K562 (cell line): ENCODE data around the gene MRPL55. TPM values are rescaled to one million over a fixed set of nuclear protein-coding genes. Genes with fewer than 3 reads are reported as not detected.

Experiments
- GTF2F1 ChIP-seq: IDR thresholded peaks from 2 replicates; pipeline ENCODE4 v1.6.1; 2011; ENCODE audit warnings: low read depth, low read length, improper control_type of control experiment
- HIVEP1 ChIP-seq: fragments of 250-450 bp; sonication (Bioruptor Pico); IDR thresholded peaks from 2 replicates; pipeline ENCODE4 v1.4.0; 2020; ENCODE audit warnings: mild to moderate bottlenecking
- IRF2 ChIP-seq: sonication (generic); formaldehyde crosslinking; IDR thresholded peaks from 2 replicates; pipeline ENCODE4 v1.8.1; 2022; ENCODE audit warnings: mild to moderate bottlenecking, missing genetic modification reagents
- KAT8 ChIP-seq: fragments of 450-650 bp; IDR thresholded peaks from 2 replicates; pipeline ENCODE4 v1.6.1; 2016; ENCODE audit warnings: low read depth, mild to moderate bottlenecking
- MEF2A ChIP-seq: IDR thresholded peaks from 2 replicates; pipeline ENCODE4 v1.6.1; 2011; ENCODE audit warnings: low read depth, mild to moderate bottlenecking, low read length, moderate library complexity; ENCODE audit not compliant: control insufficient read depth
- RBFOX2 ChIP-seq: fragments of 200-400 bp; formaldehyde crosslinking; IDR thresholded peaks from 2 replicates; pipeline ENCODE4 v1.6.1; 2017; ENCODE audit warnings: low read depth, mild to moderate bottlenecking, low read length, moderate library complexity
- RBM25 ChIP-seq: fragments of 200-400 bp; formaldehyde crosslinking; IDR thresholded peaks from 2 replicates; pipeline ENCODE4 v1.6.1; 2018; ENCODE audit warnings: low read length, low read depth, moderate library complexity; ENCODE audit not compliant: severe bottlenecking
- RFX7 ChIP-seq: fragments of 250-450 bp; sonication (Bioruptor Pico); IDR thresholded peaks from 2 replicates; pipeline ENCODE4 v1.5.1; 2021; ENCODE audit warnings: mild to moderate bottlenecking
- SIX5 ChIP-seq, 2 experiments: IDR thresholded peaks; 2 replicates each; pipeline ENCODE4 v1.6.1; 2011; ENCODE audit warnings: low read length in 2 of 2, borderline replicate concordance in 1 of 2, low read depth in 1 of 2, mild to moderate bottlenecking in 1 of 2, moderate library complexity in 1 of 2; ENCODE audit not compliant: insufficient read depth in 1 of 2
- SREBF1 ChIP-seq: fragments of 150-350 bp; IDR thresholded peaks from 2 replicates; pipeline ENCODE4 v1.6.1; 2014; ENCODE audit warnings: antibody characterized with exemption, low read depth, low read length, borderline replicate concordance
- SRF ChIP-seq, 2 experiments: fragments of 250-450, 450-650 bp in 1 of 2; sonication (Bioruptor Pico) in 1 of 2; sonication (generic) in 1 of 2; formaldehyde crosslinking; IDR thresholded peaks; 2 replicates each; pipeline versions ENCODE4 v1.5.0 to v1.5.1; 2020 to 2022; ENCODE audit warnings: mild to moderate bottlenecking in 1 of 2, missing genetic modification reagents in 1 of 2
- TCF7L2 ChIP-seq: fragments of 150-350 bp; IDR thresholded peaks from 2 replicates; pipeline ENCODE4 v1.6.1; 2016; ENCODE audit warnings: low read depth, mild to moderate bottlenecking, low read length, moderate library complexity
- XRCC3 ChIP-seq: fragments of 450-650 bp; IDR thresholded peaks from 2 replicates; pipeline ENCODE4 v1.6.1; 2017; ENCODE audit warnings: mild to moderate bottlenecking, moderate library complexity
- ZKSCAN8 ChIP-seq: fragments of 200-800 bp; sonication (Bioruptor generic); IDR thresholded peaks from 2 replicates; pipeline ENCODE4 v1.6.1; 2016; ENCODE audit warnings: missing genetic modification characterization, missing compliant biosample characterization
- ZNF668 ChIP-seq: fragments of 250-450 bp; sonication (Bioruptor Pico); IDR thresholded peaks from 2 replicates; pipeline ENCODE4 v1.8.0; 2022; ENCODE audit warnings: mild to moderate bottlenecking, inconsistent platforms
- ZNF764 ChIP-seq: fragments of 250-450 bp; sonication (Bioruptor Pico); IDR thresholded peaks from 2 replicates; pipeline ENCODE4 v1.4.0; 2020; ENCODE audit warnings: low read depth, mild to moderate bottlenecking, moderate library complexity
- ZNF766 ChIP-seq: fragments of 200-800 bp; sonication (Bioruptor generic); conservative IDR thresholded peaks from 2 replicates; pipeline ENCODE4 v1.6.1; 2016; ENCODE audit warnings: missing genetic modification characterization, missing compliant biosample characterization
- polyA plus RNA-seq, 8 experiments: library from polyadenylated mRNA; depleted of rRNA in 4 of 8; stranded (reverse) in 5 of 8; unstranded in 3 of 8; fragments of >200 nt; fragmentation: Nextera tagmentation in 2 of 8; fragmentation: Illumina TruSeq in 1 of 8; extraction: Ambion mirVana in 2 of 8; extraction: Trizol in 1 of 8; gene quantifications; 2 replicates each; pipeline versions ENCODE4 v1.2.1 to v1.2.3, GENCODE V29; 2011 to 2014; ENCODE audit warnings: inconsistent platforms in 1 of 8, missing spikeins in 1 of 8
- total RNA-seq, 7 experiments: library from RNA; depleted of rRNA in 6 of 7; stranded (reverse); fragments of >200 nt in 6 of 7; fragmentation: Illumina TruSeq in 2 of 7; extraction: Trizol in 2 of 7; gene quantifications; 2 replicates each; pipeline versions ENCODE4 v1.2.1 to v1.2.3, GENCODE V29; 2011 to 2021; ENCODE audit warnings: low replicate concordance in 1 of 7
- TF ChIP-seq, protein P1 (sequence below): fragments of 250-450 bp; sonication (Bioruptor Pico); IDR thresholded peaks from 2 replicates; pipeline ENCODE4 v1.5.0; 2021; ENCODE audit warnings: mild to moderate bottlenecking, borderline replicate concordance
- TF ChIP-seq, protein P2 (sequence below), 2 experiments: fragments of 450-650 bp in 1 of 2; sonication (generic) in 1 of 2; formaldehyde crosslinking in 1 of 2; IDR thresholded peaks in 1 of 2; conservative IDR thresholded peaks in 1 of 2; 2 replicates each; pipeline versions ENCODE4 v1.6.1 to v1.8.1; 2016 to 2023; ENCODE audit warnings: mild to moderate bottlenecking in 2 of 2, moderate library complexity in 2 of 2, inconsistent platforms in 1 of 2, missing genetic modification reagents in 1 of 2
- TF ChIP-seq, protein P3 (sequence below): fragments of 250-450 bp; sonication (Bioruptor Pico); IDR thresholded peaks from 2 replicates; pipeline ENCODE4 v1.4.0; 2020; ENCODE audit warnings: mild to moderate bottlenecking
- TF ChIP-seq, protein P4 (sequence below): fragments of 450-650 bp; IDR thresholded peaks from 2 replicates; pipeline ENCODE4 v1.6.1; 2016; ENCODE audit warnings: antibody characterized with exemption

Gene MRPL55
- total and polyA plus RNA-seq, 9 of the 15 experiments (the other 6 are each of a cell fraction or from before 2014, with no cell fraction given): 34.9 to 228 (median 81.0) TPM

DNA sequence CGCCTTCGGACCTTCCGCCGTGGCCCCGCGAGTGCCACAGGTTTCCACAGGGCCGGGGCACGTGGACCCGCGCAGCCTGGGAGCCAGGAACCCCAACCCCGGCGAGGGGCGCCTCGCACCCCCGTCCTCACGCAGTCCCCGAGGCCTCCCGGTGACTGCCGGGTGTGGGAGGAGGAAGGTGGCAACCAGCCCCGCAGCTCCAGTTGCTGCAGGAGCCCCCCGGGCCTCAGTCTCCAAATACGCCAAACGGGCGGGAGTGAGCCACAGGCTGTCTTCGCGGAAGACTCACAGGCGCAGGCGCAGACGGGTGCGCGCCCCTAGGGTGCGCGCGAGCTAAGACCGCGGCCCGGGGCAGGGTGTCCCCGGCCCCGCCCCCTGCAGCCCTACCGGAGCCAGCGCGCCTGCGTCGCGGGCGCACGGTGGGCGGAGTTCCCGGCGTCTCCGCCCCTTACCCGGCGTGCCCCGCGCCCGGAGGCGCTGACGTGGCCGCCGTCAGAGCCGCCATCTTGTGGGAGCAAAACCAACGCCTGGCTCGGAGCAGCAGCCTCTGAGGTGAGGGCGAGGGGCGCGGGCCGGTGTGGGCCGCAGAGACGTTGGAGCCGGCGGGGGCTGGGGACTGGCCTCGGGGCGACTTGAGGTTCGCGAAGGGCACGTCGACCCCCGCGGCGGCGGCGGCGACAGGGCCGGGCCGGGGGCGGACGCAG lies 26.7 kb downstream of the MRPL55 start, which contains the start of gene ARF1 (continued):
- no peak for TF ChIP-seq IRF2 (CRISPR knock-in tag)
- no peak for TF ChIP-seq SREBF1
- TF ChIP-seq, protein P1, sequence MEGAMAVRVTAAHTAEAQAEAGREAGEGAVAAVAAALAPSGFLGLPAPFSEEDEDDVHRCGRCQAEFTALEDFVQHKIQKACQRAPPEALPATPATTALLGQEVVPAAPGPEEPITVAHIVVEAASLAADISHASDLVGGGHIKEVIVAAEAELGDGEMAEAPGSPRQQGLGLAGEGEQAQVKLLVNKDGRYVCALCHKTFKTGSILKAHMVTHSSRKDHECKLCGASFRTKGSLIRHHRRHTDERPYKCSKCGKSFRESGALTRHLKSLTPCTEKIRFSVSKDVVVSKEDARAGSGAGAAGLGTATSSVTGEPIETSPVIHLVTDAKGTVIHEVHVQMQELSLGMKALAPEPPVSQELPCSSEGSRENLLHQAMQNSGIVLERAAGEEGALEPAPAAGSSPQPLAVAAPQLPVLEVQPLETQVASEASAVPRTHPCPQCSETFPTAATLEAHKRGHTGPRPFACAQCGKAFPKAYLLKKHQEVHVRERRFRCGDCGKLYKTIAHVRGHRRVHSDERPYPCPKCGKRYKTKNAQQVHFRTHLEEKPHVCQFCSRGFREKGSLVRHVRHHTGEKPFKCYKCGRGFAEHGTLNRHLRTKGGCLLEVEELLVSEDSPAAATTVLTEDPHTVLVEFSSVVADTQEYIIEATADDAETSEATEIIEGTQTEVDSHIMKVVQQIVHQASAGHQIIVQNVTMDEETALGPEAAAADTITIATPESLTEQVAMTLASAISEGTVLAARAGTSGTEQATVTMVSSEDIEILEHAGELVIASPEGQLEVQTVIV (CRISPR knock-in tag): no peak; the same call in 1 of the 2 replicates
- peak in 1 of 2 experiments; percentile 10; a peak in 1 of 4 replicates for TF ChIP-seq SRF (CRISPR knock-in tag; IDR thresholded peaks at IDR 0.05)
- TF ChIP-seq ZNF764: no peak
- TF ChIP-seq RBFOX2: peak; percentile 98
- peak; percentile 84; the same call in 1 of the 2 replicates for TF ChIP-seq ZNF668
- no peak for TF ChIP-seq KAT8
- TF ChIP-seq, protein P2, sequence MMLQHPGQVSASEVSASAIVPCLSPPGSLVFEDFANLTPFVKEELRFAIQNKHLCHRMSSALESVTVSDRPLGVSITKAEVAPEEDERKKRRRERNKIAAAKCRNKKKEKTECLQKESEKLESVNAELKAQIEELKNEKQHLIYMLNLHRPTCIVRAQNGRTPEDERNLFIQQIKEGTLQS (IDR thresholded peaks at IDR 0.05): peak; percentile 7; the same call in 1 of the 2 replicates
- TF ChIP-seq, protein P2 (CRISPR knock-in tag; conservative IDR thresholded peaks at IDR 0.05): no peak
- TF ChIP-seq RFX7: no peak
- TF ChIP-seq SIX5 (IDR thresholded peaks at IDR 0.05; ENCODE audit: borderline replicate concordance in 1 of 2, insufficient read depth in 1 of 2, low read depth in 1 of 2, low read length in 2 of 2): 0 out of 4 replicates have a peak, but pooled peaks of 1 of the 2 experiments have one; percentile 20
- TF ChIP-seq ZKSCAN8: no peak
- TF ChIP-seq, protein P3, sequence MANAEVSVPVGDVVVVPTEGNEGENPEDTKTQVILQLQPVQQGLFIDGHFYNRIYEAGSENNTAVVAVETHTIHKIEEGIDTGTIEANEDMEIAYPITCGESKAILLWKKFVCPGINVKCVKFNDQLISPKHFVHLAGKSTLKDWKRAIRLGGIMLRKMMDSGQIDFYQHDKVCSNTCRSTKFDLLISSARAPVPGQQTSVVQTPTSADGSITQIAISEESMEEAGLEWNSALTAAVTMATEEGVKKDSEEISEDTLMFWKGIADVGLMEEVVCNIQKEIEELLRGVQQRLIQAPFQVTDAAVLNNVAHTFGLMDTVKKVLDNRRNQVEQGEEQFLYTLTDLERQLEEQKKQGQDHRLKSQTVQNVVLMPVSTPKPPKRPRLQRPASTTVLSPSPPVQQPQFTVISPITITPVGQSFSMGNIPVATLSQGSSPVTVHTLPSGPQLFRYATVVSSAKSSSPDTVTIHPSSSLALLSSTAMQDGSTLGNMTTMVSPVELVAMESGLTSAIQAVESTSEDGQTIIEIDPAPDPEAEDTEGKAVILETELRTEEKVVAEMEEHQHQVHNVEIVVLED (CRISPR knock-in tag): peak; percentile 72
- no peak for TF ChIP-seq GTF2F1
- TF ChIP-seq XRCC3: no peak
- TF ChIP-seq TCF7L2: no peak
- TF ChIP-seq, protein P4, sequence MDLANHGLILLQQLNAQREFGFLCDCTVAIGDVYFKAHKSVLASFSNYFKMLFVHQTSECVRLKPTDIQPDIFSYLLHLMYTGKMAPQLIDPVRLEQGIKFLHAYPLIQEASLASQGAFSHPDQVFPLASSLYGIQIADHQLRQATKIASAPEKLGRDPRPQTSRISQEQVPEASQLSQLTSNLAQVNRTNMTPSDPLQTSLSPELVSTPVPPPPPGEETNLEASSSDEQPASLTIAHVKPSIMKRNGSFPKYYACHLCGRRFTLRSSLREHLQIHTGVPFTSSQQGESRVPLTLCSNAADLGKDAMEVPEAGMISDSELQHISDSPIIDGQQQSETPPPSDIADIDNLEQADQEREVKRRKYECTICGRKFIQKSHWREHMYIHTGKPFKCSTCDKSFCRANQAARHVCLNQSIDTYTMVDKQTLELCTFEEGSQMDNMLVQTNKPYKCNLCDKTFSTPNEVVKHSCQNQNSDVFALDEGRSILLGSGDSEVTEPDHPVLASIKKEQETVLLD: peak; percentile 80
- peak; percentile 96 for TF ChIP-seq RBM25
- TF ChIP-seq HIVEP1 (CRISPR knock-in tag): 0 out of 2 replicates have a peak, but pooled peaks have one; percentile 47
- TF ChIP-seq MEF2A: no peak
- TF ChIP-seq ZNF766: peak; percentile 74
